T47D (cell line): ENCODE data around the gene CACFD1.

Experiments used
- DNase-seq, 2 experiments: peaks; one replicate each; pipeline versions ENCODE4 v3.0.0 to v3.0.0-alpha.2; 2011 to 2012; ENCODE audit warnings: low read depth in 1 of 2, low spot score in 1 of 2
- JUND ChIP-seq: IDR thresholded peaks from 2 replicates; pipeline ENCODE4 v1.6.1; 2012; ENCODE audit warnings: low read depth
- in situ Hi-C: cut with HindIII; loops from 2 replicates; pipeline ENCODE4 v1.10.0; 2016; ENCODE audit warnings: low sequenced_read_pairs, low pct_unique_long_range_greater_than_20kb

CACFD1 gene

GRCh38 chr9:133507246-133507965, 47.6 kb downstream of the CACFD1 start:
- in situ Hi-C loops: no loop called here
- no peak for DNase-seq
- no peak for TF ChIP-seq JUND

GRCh38 chr9:133508046-133508445, 48.3 kb downstream of the CACFD1 start:
- no peak for DNase-seq
- in situ Hi-C loops: no loop called here
- no peak for TF ChIP-seq JUND

- in situ Hi-C loops: no loop called here
- no peak for TF ChIP-seq JUND
- DNase-seq: peak; percentile 62 to 69
Measured at GRCh38 chr9:133509179-133510083, 49.7 kb downstream of the CACFD1 start.

- in situ Hi-C loops: no loop called here
- TF ChIP-seq JUND: no peak
Measured at GRCh38 chr9:133510926-133511505, 51.2 kb downstream of the CACFD1 start.

GRCh38 chr9:133511607-133512006, 51.8 kb downstream of the CACFD1 start:
- TF ChIP-seq JUND: no peak
- in situ Hi-C loops: no loop called here
- no peak for DNase-seq

More at GRCh38 chr9:133510926-133511505, 51.2 kb downstream of the CACFD1 start:
- no peak for DNase-seq

GRCh38 chr9:133512253-133513213, 52.8 kb downstream of the CACFD1 start:
- in situ Hi-C loops: no loop called here
- no peak for TF ChIP-seq JUND
- DNase-seq: no peak

GRCh38 chr9:133513214-133514100, 53.7 kb downstream of the CACFD1 start:
- no peak for DNase-seq
- TF ChIP-seq JUND: no peak

GRCh38 chr9:133514460-133515239, 54.9 kb downstream of the CACFD1 start:
- no peak for TF ChIP-seq JUND
- in situ Hi-C loops: no loop called here
- no peak for DNase-seq

More at GRCh38 chr9:133513214-133514100, 53.7 kb downstream of the CACFD1 start:
- in situ Hi-C loops: no loop called here

- no peak for TF ChIP-seq JUND
- in situ Hi-C loops: no loop called here
- DNase-seq: no peak
Measured at GRCh38 chr9:133515240-133515610, 55.4 kb downstream of the CACFD1 start.

- DNase-seq: no peak
- no peak for TF ChIP-seq JUND
- in situ Hi-C loops: no loop called here
Measured at GRCh38 chr9:133515615-133516255, 56.0 kb downstream of the CACFD1 start.
